MCF 10A (cell line): ENCODE data around the gene PADI4. TPM values are rescaled to one million over a fixed set of nuclear protein-coding genes. Genes with fewer than 3 reads are reported as not detected.

ENCODE experiments used
- BruUV-seq: library from RNA; stranded (reverse); fragments of 400-500 nt; replicated peaks from 2 replicates; lab custom pipeline; 2021; lab: Mats Ljungman, UMichigan
- CTCF ChIA-PET: fragments of 300-600 bp; sonication (Branson Sonifier 250); formaldehyde crosslinking; extraction: SDS; loops from one replicate; lab custom pipeline; 2021; ENCODE audit warnings: antibody characterized with exemption, inconsistent platforms; lab: Yijun Ruan, JAX
- POLR2A ChIA-PET: fragments of 300-600, 350-650 bp; sonication (Branson Sonifier 250); formaldehyde crosslinking; extraction: SDS; loops from one replicate; lab custom pipeline; 2020; ENCODE audit warnings: antibody characterized with exemption, inconsistent platforms; lab: Yijun Ruan, JAX
- DNase-seq: peaks from one replicate; pipeline ENCODE4 v3.0.0-alpha.2; 2018; ENCODE audit not compliant: unreplicated experiment
- H3K27ac Mint-ChIP-seq: one replicate; pipeline ENCODE4 v1.8.0; 2022; ENCODE audit warnings: mild to moderate bottlenecking, low read depth, mixed read lengths; ENCODE audit not compliant: unreplicated experiment
- H3K27me3 Mint-ChIP-seq: one replicate; pipeline ENCODE4 v1.8.0; 2022; ENCODE audit warnings: mixed read lengths; ENCODE audit not compliant: insufficient read depth, unreplicated experiment
- H3K36me3 Mint-ChIP-seq: one replicate; pipeline ENCODE4 v1.8.0; 2022; ENCODE audit warnings: mild to moderate bottlenecking, moderate library complexity, mixed read lengths; ENCODE audit not compliant: insufficient read depth, unreplicated experiment
- H3K4me1 Mint-ChIP-seq: one replicate; pipeline ENCODE4 v1.8.0; 2022; ENCODE audit warnings: mixed read lengths; ENCODE audit not compliant: insufficient read depth, unreplicated experiment
- H3K4me3 Mint-ChIP-seq: one replicate; pipeline ENCODE4 v1.8.0; 2022; ENCODE audit warnings: mild to moderate bottlenecking, moderate library complexity, mixed read lengths; ENCODE audit not compliant: unreplicated experiment
- H3K9me3 Mint-ChIP-seq: one replicate; pipeline ENCODE4 v1.8.0; 2022; ENCODE audit warnings: mixed read lengths; ENCODE audit not compliant: unreplicated experiment
- intact Hi-C: fragments of 100-400 bp; cut with micrococcal nuclease; formaldehyde crosslinking; loops from 2 replicates; pipeline ENCODE4 v1.14.1; 2022
- total RNA-seq: library from RNA; stranded (reverse); gene quantifications from 2 replicates; pipeline ENCODE4 v1.2.3, GENCODE V29; 2022
- TF ChIP-seq, protein P1 (sequence below): fragments of 200-600 bp; IDR thresholded peaks from one replicate; pipeline ENCODE4 v1.8.0; 2022; ENCODE audit warnings: antibody characterized with exemption, mild to moderate bottlenecking; ENCODE audit not compliant: unreplicated experiment

PADI4 gene
- total RNA-seq, 1 experiment from 2014 or later, result 0.51 TPM

DNA sequence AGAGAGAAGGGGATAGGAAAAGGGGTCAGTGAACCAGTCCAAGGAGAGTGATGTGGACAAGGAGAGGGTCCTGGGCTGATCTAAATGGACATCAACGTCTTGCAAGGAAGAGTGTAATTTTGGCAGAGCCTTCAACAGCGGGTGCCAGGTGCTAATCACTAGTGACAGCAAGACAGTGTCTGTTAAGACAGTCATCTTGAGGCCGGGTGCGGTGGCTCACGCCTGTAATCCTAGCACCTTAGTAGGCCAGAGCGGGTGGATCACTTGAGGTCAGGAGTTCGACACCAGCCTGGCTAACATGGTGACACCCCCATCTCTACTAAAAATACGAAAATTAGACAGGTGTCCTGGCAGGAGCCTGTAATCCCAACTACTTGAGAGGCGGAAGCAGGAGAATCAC is 51.8 kb downstream of the PADI4 start:
- no peaks in the 10 kb centered on the region for H3K27me3 Mint-ChIP-seq

DNA sequence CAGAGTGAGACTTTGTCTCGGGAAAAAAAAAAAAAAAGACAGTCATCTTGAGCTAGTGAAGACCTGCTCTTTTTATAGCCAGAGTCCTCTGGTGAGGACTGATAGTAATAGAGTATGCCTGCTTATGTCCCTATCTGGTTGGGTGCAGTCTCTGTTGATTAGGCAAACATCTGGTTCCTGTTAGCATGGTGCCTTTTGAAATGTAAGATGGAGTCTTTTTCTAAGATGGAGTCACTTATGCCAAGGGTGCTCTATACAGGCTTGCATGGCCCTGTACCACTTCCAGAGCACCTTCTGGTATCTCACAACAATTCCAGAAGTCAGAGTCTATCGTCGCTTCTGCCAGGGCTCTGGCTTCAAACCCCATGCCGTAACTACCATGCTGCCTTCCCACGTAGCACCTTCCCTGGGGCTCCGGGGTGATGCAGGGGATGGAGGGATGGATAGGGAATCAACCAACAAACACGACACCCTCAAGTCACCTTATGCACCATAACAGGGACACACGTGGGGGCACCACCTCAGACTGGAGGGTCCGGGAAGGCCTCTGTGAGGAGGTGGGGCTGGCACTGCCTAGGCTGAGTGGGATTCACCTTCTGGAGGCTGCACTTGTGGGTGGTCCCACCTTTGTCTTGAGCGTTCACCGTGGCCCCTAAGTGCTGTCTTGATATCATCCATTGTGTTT is 52.4 kb downstream of the PADI4 start:
- Mint-ChIP-seq H3K4me1 (no peaks in the 10 kb centered on the region), H3K4me3 (no peak overlapping the region), H3K9me3 (no peaks in the 10 kb centered on the region), H3K27ac (no peak overlapping the region), H3K36me3 (peaks cover 4% of the 10 kb centered on the region), H3K27me3 (no peaks in the 10 kb centered on the region)
- no peak for DNase-seq
- CTCF ChIA-PET, result no interaction called here
- intact Hi-C loops, result no loop called here
- POLR2A ChIA-PET, result interaction anchor here (1.0 kb wide), 1 partner anchor 17 kb away, joined by 3 read pairs; no protein-coding TSS in a partner anchor
- TF ChIP-seq, protein P1, sequence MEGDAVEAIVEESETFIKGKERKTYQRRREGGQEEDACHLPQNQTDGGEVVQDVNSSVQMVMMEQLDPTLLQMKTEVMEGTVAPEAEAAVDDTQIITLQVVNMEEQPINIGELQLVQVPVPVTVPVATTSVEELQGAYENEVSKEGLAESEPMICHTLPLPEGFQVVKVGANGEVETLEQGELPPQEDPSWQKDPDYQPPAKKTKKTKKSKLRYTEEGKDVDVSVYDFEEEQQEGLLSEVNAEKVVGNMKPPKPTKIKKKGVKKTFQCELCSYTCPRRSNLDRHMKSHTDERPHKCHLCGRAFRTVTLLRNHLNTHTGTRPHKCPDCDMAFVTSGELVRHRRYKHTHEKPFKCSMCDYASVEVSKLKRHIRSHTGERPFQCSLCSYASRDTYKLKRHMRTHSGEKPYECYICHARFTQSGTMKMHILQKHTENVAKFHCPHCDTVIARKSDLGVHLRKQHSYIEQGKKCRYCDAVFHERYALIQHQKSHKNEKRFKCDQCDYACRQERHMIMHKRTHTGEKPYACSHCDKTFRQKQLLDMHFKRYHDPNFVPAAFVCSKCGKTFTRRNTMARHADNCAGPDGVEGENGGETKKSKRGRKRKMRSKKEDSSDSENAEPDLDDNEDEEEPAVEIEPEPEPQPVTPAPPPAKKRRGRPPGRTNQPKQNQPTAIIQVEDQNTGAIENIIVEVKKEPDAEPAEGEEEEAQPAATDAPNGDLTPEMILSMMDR, result no peak
- no TSS peak for BruUV-seq

More for the DNA sequence above, 51.8 kb downstream of the PADI4 start:
- H3K4me3 Mint-ChIP-seq, result no peak overlapping the region
- no TSS peak for BruUV-seq
- H3K9me3 Mint-ChIP-seq, result no peaks in the 10 kb centered on the region
- intact Hi-C loops, result no loop called here
- POLR2A ChIA-PET, result interaction anchor here (1.0 kb wide), 1 partner anchor 17 kb away, joined by 3 read pairs; no protein-coding TSS in a partner anchor
- peaks cover 4% of the 10 kb centered on the region for H3K36me3 Mint-ChIP-seq
- DNase-seq, result no peak
- TF ChIP-seq, protein P1, result no peak
- CTCF ChIA-PET, result no interaction called here
- H3K27ac Mint-ChIP-seq, result no peak overlapping the region
- no peaks in the 10 kb centered on the region for H3K4me1 Mint-ChIP-seq

DNA sequence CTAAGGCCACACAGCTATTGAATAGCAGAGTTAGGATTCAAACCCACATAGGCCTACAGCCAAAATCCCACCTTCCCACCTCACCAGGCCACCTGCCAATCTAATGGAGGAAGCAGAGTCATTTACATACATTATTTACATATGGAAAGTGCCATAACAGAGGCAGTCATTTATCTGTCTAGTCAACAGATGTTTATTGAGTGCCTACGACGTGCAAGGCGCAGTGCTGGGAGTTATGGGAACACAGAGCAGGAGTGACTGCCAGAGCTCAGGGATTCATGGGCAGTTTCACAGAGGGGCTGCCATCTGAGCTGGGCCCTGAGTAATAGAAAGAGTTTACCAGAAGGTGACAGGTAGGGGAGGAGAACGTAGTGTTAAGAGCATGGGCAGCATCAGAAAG is 53.7 kb downstream of the PADI4 start:
- Mint-ChIP-seq H3K36me3 (no peaks in the 10 kb centered on the region), H3K4me1 (no peaks in the 10 kb centered on the region), H3K27me3 (no peaks in the 10 kb centered on the region), H3K4me3 (no peak overlapping the region), H3K27ac (no peak overlapping the region), H3K9me3 (no peaks in the 10 kb centered on the region)
- ChIA-PET CTCF (interaction anchor here (1.2 to 1.3 kb wide), 2 partner anchors 12 to 25 kb away, joined by 3 read pairs; no protein-coding TSS in a partner anchor), POLR2A (no interaction called here)
- no TSS peak for BruUV-seq
- no peak for DNase-seq
- intact Hi-C loops, result no loop called here
- TF ChIP-seq, protein P1, result no peak

DNA sequence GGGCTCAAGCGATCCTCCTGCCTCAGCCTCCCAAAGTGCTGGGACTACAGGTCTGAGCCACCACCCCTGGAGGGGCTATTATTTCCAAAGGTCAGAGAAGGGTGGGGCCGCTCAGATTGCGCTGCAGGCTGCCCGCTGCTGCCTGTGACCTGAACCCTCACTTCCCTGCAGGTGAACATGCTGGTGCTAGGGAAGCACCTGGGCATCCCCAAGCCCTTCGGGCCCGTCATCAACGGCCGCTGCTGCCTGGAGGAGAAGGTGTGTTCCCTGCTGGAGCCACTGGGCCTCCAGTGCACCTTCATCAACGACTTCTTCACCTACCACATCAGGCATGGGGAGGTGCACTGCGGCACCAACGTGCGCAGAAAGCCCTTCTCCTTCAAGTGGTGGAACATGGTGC is 55.4 kb downstream of the PADI4 start:
- no TSS peak for BruUV-seq
- intact Hi-C loops, result no loop called here
- H3K9me3 Mint-ChIP-seq, result no peaks in the 10 kb centered on the region

More for the DNA sequence above, 55.4 kb downstream of the PADI4 start:
- Mint-ChIP-seq H3K27ac (no peak overlapping the region), H3K4me3 (no peak overlapping the region), H3K4me1 (no peaks in the 10 kb centered on the region), H3K36me3 (no peaks in the 10 kb centered on the region), H3K27me3 (no peaks in the 10 kb centered on the region)
- no peak for DNase-seq
- ChIA-PET CTCF (no interaction called here), POLR2A (no interaction called here)
- TF ChIP-seq, protein P1, result no peak
